SK-MEL-5 (cell line): ENCODE results near the gene STOML1. TPM values are rescaled to one million over a fixed set of nuclear protein-coding genes. Genes with fewer than 3 reads are reported as not detected.

ENCODE experiments used
- DNase-seq: peaks from one replicate; pipeline ENCODE4 v3.0.0-alpha.2; 2016; ENCODE audit warnings: low read depth, low spot score
- in situ Hi-C: cut with HindIII; loops from 2 replicates; pipeline ENCODE4 v1.10.0; 2016; ENCODE audit warnings: low sequenced_read_pairs, high pct_unique_total_duplicates, low pct_unique_long_range_greater_than_20kb
- total RNA-seq: library from RNA; depleted of rRNA; stranded (reverse); fragments of >200 nt; shearing (Covaris generic); gene quantifications from 2 replicates; pipeline ENCODE4 v1.2.3, GENCODE V29; 2014

STOML1 gene
- total RNA-seq, 1 experiment from 2014 or later = 7.8 TPM

DNA sequence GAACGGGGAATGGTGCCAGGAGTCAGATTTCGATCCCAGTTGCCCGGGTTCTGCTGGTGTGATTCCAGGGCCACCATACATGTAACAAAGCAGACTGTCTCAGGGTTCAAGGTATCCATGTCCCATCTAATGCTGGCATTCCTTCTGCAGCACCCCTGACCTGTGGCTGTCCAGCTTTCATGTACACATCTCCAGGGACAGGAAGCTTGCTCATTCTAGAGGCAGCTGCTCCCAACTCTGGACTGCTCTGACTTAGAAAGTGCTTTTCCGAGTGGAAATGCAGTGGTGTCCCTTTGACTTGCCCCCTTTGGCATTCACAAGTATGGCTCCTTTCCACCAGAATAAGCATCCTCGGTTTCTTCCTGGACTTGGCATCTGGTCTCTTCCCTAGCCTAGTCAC lies 33.3 kb upstream of the STOML1 start:
- DNase-seq = no peak
- in situ Hi-C loops = no loop called here

GRCh38 chr15:74024687-74025086 lies 32.6 kb upstream of the STOML1 start:
- in situ Hi-C loops = no loop called here
- DNase-seq = no peak

- DNase-seq = no peak
- in situ Hi-C loops = no loop called here
Measured at GRCh38 chr15:74022706-74023470, 30.8 kb upstream of the STOML1 start.

DNA sequence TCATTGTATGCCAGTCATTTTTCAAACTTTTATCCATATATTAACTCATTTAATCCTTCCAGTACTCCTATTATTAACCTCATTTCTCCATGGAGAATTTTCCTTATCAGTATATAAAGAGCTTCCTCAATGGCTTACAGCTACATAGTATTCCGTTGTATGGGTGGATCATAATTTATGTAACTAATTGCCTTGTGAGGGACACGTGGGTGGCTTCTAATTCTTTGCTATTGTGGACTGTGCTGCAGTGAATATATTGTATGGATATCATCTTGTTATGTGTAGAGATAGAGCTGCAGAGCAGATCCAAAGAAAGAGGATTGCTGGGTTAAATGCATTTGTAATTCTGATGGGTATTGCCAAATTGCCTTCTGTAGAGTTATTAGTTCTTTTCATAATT lies 27.6 kb upstream of the STOML1 start:
- DNase-seq = peak; percentile 20
- in situ Hi-C loops = no loop called here

GRCh38 chr15:74013374-74013894 lies 21.3 kb upstream of the STOML1 start:
- in situ Hi-C loops = no loop called here
- DNase-seq = no peak

DNA sequence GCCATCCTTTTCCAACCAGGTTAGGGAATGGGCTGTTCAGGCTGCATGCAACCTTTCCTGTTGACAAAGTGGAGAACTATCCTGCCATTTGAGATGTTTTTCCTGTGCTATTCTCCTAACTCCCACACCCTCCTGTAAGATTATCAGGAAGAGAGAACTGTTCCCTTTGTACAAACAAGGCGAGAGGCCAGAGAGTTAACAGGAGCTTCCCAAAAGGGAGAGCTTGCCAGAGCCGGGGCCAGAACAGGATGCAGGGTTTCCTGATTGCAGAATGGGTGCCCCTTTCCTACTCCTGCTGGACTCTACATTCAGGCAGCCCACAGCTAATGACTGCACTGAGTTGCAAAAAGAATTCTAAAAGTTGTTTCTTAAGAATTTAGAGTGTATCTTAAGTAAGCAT lies 19.5 kb upstream of the STOML1 start:
- in situ Hi-C loops = no loop called here
- DNase-seq = no peak

DNA sequence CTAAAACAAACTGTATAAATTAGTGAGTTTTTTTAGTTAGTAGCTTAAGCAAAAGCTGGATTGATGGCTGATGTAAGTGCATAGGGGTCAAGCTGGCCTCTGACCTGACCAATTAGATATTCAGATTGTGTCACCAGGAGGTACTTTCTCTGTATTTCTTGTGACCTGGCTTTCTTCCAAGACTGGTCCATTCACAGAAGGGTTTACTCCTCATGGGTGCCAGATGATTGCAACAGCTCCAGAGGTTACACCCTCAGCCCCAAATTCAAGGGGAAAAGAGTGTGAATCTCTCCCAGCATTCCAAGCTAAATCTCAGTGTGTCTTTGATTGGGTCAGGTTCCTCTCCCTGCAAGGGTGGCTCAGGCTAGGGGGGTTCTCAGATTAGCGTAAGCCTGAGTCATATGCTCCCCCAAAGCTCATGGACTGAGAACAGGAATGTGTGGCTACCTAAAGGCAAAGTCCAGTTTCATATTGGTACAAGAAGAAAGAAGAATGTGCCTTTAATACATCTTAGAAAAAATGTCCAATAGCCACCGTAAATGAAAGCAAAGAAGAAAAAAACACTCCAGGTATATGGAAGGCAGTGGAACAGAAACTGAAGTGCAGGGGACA lies 18.9 kb upstream of the STOML1 start:
- DNase-seq = no peak
- in situ Hi-C loops = no loop called here

DNA sequence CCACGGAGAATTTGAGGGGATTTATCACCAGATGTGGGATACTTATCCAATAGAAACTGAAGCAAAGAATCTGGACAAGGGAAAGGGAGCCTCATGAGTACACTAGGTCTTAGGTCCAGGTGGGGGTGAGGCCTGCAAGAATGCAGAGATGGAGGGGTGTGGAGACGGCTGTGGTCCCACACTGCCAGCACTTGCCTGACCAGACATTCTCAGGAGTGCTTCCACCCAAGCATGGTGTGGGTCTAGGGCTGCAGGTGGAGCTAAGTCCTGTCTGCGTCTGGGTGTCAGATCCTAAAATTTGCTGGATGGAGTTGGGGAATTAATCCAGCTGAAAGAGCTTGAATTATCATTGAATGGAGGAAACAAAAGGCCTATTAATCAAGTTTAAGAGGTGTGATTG lies 16.8 kb upstream of the STOML1 start:
- DNase-seq = no peak
- in situ Hi-C loops = no loop called here

DNA sequence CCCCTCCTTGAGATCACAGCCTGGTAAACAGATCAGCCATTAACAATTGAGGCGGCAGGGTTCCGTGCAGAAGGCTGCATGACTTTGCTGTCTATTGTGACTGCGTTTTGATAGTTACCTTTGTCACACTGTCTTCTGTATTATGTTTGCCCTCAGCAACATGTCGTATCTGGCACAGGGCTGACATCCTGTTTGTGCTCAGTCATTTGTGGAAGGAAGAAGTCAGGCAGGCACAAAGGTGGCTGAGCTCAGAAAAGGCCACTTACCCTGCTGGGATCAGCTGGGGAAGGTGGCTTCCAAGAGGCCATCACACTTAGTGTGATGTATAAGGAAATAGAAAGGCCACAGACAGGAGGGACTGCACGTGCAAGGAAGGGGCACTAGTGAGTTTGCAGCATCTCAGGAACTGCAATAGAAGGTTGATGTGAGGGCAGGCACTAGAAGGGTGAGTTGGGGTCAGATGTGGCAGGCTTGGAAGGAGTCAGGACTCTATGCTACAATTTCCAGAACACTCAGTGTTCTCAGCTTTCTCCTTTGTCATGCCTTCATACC lies 15.8 kb upstream of the STOML1 start:
- DNase-seq = no peak
- in situ Hi-C loops = no loop called here

DNA sequence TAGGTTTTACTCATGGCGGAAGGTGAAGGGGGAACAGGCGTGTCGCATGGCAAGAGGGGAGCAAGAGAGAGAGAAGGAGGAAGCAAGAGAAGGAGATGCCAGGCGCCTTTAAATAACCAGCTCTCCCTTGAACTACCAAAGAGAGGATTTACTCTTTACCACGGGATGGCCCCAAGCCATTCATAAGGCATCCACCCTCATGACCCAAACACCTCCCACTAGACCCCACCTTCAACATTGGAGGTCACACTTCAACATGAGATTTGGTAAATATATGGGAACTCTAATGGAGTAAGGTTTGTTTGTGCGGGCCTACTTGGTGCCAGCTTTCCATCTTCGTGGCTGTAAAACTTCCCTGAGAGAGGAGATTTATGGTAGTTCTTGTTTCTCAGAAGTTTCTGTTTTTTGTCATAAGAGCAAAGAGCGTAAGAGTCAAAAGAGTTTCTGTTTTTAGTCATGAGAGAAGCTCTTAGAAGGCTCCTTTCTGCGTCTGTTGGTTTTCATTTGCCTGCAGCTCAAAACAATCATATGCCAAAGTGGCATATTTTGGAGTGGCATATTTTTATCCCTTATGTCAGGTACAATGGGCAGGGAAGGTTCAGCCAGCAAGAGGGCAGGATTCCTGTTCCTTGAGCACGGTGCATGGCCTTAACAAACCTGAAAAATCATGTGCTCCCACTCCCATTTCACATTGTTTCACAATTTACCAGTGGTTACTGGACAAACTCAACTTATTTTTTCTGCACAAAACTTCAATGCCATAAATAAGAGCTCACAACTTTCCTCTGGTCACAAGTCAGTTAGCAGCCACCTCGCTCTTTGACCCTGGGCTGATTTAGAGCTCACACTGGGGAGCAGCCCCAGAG lies 14.9 kb upstream of the STOML1 start:
- no peak for DNase-seq
- in situ Hi-C loops = no loop called here

DNA sequence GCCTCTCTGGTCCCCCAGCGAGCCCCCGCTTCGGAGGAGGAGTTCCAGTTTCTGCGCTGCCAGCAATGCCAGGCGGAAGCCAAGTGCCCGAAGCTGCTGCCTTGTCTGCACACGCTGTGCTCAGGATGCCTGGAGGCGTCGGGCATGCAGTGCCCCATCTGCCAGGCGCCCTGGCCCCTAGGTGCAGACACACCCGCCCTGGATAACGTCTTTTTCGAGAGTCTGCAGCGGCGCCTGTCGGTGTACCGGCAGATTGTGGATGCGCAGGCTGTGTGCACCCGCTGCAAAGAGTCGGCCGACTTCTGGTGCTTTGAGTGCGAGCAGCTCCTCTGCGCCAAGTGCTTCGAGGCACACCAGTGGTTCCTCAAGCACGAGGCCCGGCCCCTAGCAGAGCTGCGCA lies 5.9 kb upstream of the STOML1 start:
- in situ Hi-C loops = no loop called here
- no peak for DNase-seq

DNA sequence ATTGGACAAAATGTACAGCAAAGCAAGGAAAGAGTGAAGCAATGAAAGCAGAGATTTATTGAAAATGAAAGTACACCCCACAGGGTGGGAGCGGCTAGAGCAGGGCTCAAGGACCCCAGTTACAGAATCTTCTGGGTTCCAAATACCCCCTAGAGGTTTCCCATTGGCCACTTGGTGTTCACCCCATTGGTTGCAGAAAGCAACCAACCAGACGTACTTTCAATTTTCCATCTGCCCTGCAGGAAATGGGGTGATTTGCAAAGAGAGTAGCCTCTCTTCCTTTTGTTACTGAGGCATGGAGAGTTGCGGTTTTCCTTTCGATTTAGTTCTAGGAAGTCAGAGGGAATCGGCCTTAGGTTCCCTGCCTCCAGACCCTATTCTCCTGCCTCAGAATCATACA lies 4.8 kb upstream of the STOML1 start:
- in situ Hi-C loops = no loop called here

GRCh38 chr15:73996267-73996666 lies 4.2 kb upstream of the STOML1 start:
- no peak for DNase-seq
- in situ Hi-C loops = no loop called here

More for the DNA sequence above, 4.8 kb upstream of the STOML1 start:
- peak; percentile 57 for DNase-seq

GRCh38 chr15:73994912-73995622 lies 3.0 kb upstream of the STOML1 start:
- no peak for DNase-seq
- in situ Hi-C loops = no loop called here

DNA sequence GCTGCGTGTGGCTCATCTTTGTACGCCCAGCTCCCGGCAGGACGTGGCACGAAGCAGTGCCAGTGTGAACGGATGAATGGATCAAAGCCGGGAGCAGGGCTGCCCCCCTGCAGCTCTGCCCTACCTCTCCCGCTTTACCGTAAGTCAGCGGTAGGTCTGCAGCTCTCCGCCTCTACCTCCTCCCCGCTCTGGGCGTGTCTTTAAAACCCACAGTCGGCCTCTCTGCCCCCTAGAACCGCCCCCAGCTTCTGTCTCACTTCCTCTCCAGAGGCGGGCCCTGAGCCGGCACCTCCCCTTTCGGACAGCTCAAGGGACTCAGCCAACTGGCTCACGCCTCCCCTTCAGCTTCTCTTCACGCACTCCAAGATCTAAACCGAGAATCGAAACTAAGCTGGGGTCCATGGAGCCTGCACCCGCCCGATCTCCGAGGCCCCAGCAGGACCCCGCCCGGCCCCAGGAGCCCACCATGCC lies 2.4 kb upstream of the STOML1 start, which contains the start of gene PML:
Gene PML (plus strand): TSS at position 304 of the 471 bp plus-strand sequence. CDS start 97 bp downstream, at position 401.
- DNase-seq = peak; percentile 95
- in situ Hi-C loops = no loop called here

- in situ Hi-C loops = no loop called here
- DNase-seq = no peak
Measured at GRCh38 chr15:73993211-73993994, 1.3 kb upstream of the STOML1 start.

DNA sequence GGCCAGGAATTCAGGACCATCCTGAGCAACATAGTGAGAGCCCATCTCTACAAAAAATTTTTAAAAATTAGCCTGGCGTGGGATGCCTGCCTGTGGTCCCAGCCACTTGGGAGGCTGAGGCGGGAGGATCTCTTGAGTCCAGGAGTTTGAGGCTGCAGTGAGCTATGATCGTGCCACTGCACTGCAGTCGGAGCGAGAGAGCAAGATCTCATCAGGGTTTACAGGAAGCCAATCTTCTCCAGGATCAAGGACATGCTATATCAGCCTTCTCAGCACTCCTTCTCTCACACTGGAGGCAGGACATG lies 451 bp upstream of the STOML1 start:
- DNase-seq = no peak
- in situ Hi-C loops = no loop called here
